Naive B cell (primary cell): ENCODE measurements around the gene DOC2A. TPM values are rescaled to one million over a fixed set of nuclear protein-coding genes. Genes with fewer than 3 reads are reported as not detected.
A peak's percentile ranks its signal among the peaks of the same experiment; 100 is the strongest.
"Not testable (repeated sequence)": the region's sequence is repeated elsewhere in the genome, so short reads cannot be mapped to it uniquely, and the experiment has no call there.

Experiments
- ATAC-seq, 2 donors: fragments of 150-1000 bp; cut with Tn5 transposase; 2 replicates each; pipeline ENCODE4 v1.10.0; 2021; ENCODE audit warnings: low read depth in 2 of 2, mild to moderate bottlenecking in 2 of 2, moderate library complexity in 2 of 2
- DNase-seq: peaks from one replicate; pipeline ENCODE4 v3.0.0; 2022
- H3K27ac Mint-ChIP-seq, 6 donors: one replicate each; pipeline ENCODE4 v1.8.0; 2020 to 2022; ENCODE audit warnings: mild to moderate bottlenecking in 6 of 6, mixed read lengths in 6 of 6, moderate library complexity in 5 of 6, inconsistent platforms in 2 of 6
- H3K27me3 Mint-ChIP-seq, 3 donors: one replicate each; pipeline ENCODE4 v1.8.0; 2021 to 2022; ENCODE audit warnings: mixed read lengths in 3 of 3, mild to moderate bottlenecking in 1 of 3
- H3K36me3 Mint-ChIP-seq, 2 donors: one replicate each; pipeline ENCODE4 v1.8.0; 2020 to 2022; ENCODE audit warnings: mixed read lengths in 2 of 2, inconsistent platforms in 1 of 2, mild to moderate bottlenecking in 1 of 2
- H3K4me1 Mint-ChIP-seq, 3 donors: one replicate each; pipeline ENCODE4 v1.8.0; 2020 to 2022; ENCODE audit warnings: mixed read lengths in 3 of 3, inconsistent platforms in 1 of 3, mild to moderate bottlenecking in 1 of 3, moderate library complexity in 1 of 3
- H3K4me3 Mint-ChIP-seq, 8 donors: one replicate each; pipeline ENCODE4 v1.8.0; 2020 to 2022; ENCODE audit warnings: mild to moderate bottlenecking in 8 of 8, mixed read lengths in 8 of 8, moderate library complexity in 8 of 8, inconsistent platforms in 2 of 8
- H3K9me3 Mint-ChIP-seq, 7 donors: one replicate each; pipeline ENCODE4 v1.8.0; 2020 to 2022; ENCODE audit warnings: mixed read lengths in 7 of 7, mild to moderate bottlenecking in 5 of 7, inconsistent platforms in 2 of 7, moderate library complexity in 1 of 7
- polyA plus RNA-seq, 6 donors: library from polyadenylated mRNA; unstranded; fragments of 300-500 nt; fragmentation: Illumina TruSeq; gene quantifications; one replicate each; pipeline ENCODE4 v1.2.3, GENCODE V29; 2021; ENCODE audit warnings: low read depth in 6 of 6

DOC2A gene
- polyA plus RNA-seq: not detected

GRCh38 chr16:30010844-30011713 lies at the start of gene DOC2A:
DOC2A (minus strand) TSS chr16:30011027; CDS start chr16:30010222, 805 bp downstream.
- peak within 1 kb of the TSS; percentile 64 to 89 (median 82) for H3K4me3 Mint-ChIP-seq
- H3K27me3 Mint-ChIP-seq: peaks cover 8 to 35% (median 28%) of the 10 kb centered on the region in 3 donors
- no peaks in the 10 kb centered on the region for H3K36me3 Mint-ChIP-seq
- no peak for DNase-seq
- no peaks in the 10 kb centered on the region for H3K9me3 Mint-ChIP-seq
- peaks cover 13 to 17% (median 17%) of the 10 kb centered on the region in 3 donors for H3K4me1 Mint-ChIP-seq
- H3K27ac Mint-ChIP-seq: peak within 1 kb of the TSS in 1 of 6 donors; percentile 89
- peak; percentile 59 to 64 for ATAC-seq

- peaks cover 5 to 17% (median 13%) of the 10 kb centered on the region in 3 donors for H3K4me1 Mint-ChIP-seq
- H3K9me3 Mint-ChIP-seq: no peaks in the 10 kb centered on the region
- no peak overlapping the region for H3K27ac Mint-ChIP-seq
- ATAC-seq: no peak
- H3K4me3 Mint-ChIP-seq: no peak overlapping the region
- H3K27me3 Mint-ChIP-seq: no peaks in the 10 kb centered on the region
- no peaks in the 10 kb centered on the region for H3K36me3 Mint-ChIP-seq
- no peak for DNase-seq
Observed at GRCh38 chr16:30060346-30060745, 49.5 kb upstream of the DOC2A start.

GRCh38 chr16:30054959-30055553 lies 44.2 kb upstream of the DOC2A start:
- Mint-ChIP-seq H3K4me1 (peaks cover 10 to 23% (median 10%) of the 10 kb centered on the region in 3 donors), H3K9me3 (no peaks in the 10 kb centered on the region), H3K27me3 (no peaks in the 10 kb centered on the region), H3K27ac (peak overlapping the region in 1 of 6 donors; percentile 32), H3K4me3 (peak overlapping the region in 5 of 8 donors; percentile 15 to 77 (median 52)), H3K36me3 (no peaks in the 10 kb centered on the region)
- peak; percentile 31 to 50 for ATAC-seq
- DNase-seq: no peak

GRCh38 chr16:30054451-30054850 lies 43.6 kb upstream of the DOC2A start:
- peak overlapping the region in 2 of 6 donors; percentile 49 to 76 for H3K27ac Mint-ChIP-seq
- no peaks in the 10 kb centered on the region for H3K9me3 Mint-ChIP-seq
- peaks cover 10 to 23% (median 10%) of the 10 kb centered on the region in 3 donors for H3K4me1 Mint-ChIP-seq

GRCh38 chr16:30053376-30054015 lies 42.7 kb upstream of the DOC2A start:
- peak; percentile 14 to 17 for ATAC-seq
- H3K27me3 Mint-ChIP-seq: no peaks in the 10 kb centered on the region
- DNase-seq: no peak
- H3K4me3 Mint-ChIP-seq: peak overlapping the region; percentile 68 to 93 (median 88)
- peak overlapping the region in 4 of 6 donors; percentile 57 to 91 (median 79) for H3K27ac Mint-ChIP-seq
- H3K4me1 Mint-ChIP-seq: peaks cover 10 to 23% (median 10%) of the 10 kb centered on the region in 3 donors
- H3K36me3 Mint-ChIP-seq: no peaks in the 10 kb centered on the region
- no peaks in the 10 kb centered on the region for H3K9me3 Mint-ChIP-seq

More at GRCh38 chr16:30054451-30054850, 43.6 kb upstream of the DOC2A start:
- Mint-ChIP-seq H3K36me3 (no peaks in the 10 kb centered on the region), H3K4me3 (peak overlapping the region in 7 of 8 donors; percentile 51 to 93 (median 68)), H3K27me3 (no peaks in the 10 kb centered on the region)
- DNase-seq (no peak), ATAC-seq (no peak)

GRCh38 chr16:30052671-30053372 lies 42.0 kb upstream of the DOC2A start:
- Mint-ChIP-seq H3K9me3 (no peaks in the 10 kb centered on the region), H3K4me3 (peak overlapping the region; percentile 85 to 94 (median 89)), H3K27ac (peak overlapping the region in 5 of 6 donors; percentile 42 to 90 (median 83)), H3K36me3 (no peaks in the 10 kb centered on the region), H3K4me1 (peaks cover 10 to 23% (median 10%) of the 10 kb centered on the region in 3 donors), H3K27me3 (no peaks in the 10 kb centered on the region)
- DNase-seq (peak; percentile 81), ATAC-seq (peak; percentile 76 to 88)

GRCh38 chr16:30051518-30051917 lies 40.7 kb upstream of the DOC2A start:
- Mint-ChIP-seq H3K9me3 (no peaks in the 10 kb centered on the region), H3K4me1 (peaks cover 10 to 23% (median 10%) of the 10 kb centered on the region in 3 donors), H3K27ac (peak overlapping the region in 3 of 6 donors; percentile 22 to 82 (median 50)), H3K27me3 (no peaks in the 10 kb centered on the region), H3K4me3 (peak overlapping the region in 7 of 8 donors; percentile 9 to 79 (median 61)), H3K36me3 (no peaks in the 10 kb centered on the region)
- DNase-seq: no peak
- ATAC-seq: no peak

GRCh38 chr16:30049871-30050270 lies 39.0 kb upstream of the DOC2A start:
- no peak overlapping the region for H3K27ac Mint-ChIP-seq
- ATAC-seq (no peak), DNase-seq (no peak)
- H3K4me3 Mint-ChIP-seq: no peak overlapping the region
- peaks cover 0 to 9% (median 3%) of the 10 kb centered on the region in 3 donors for H3K27me3 Mint-ChIP-seq
- no peaks in the 10 kb centered on the region for H3K9me3 Mint-ChIP-seq
- H3K36me3 Mint-ChIP-seq: no peaks in the 10 kb centered on the region
- H3K4me1 Mint-ChIP-seq: peaks cover 10 to 19% (median 15%) of the 10 kb centered on the region in 3 donors

GRCh38 chr16:30046588-30046987 lies 35.8 kb upstream of the DOC2A start:
- ATAC-seq: no peak

GRCh38 chr16:30046178-30046577 lies 35.4 kb upstream of the DOC2A start:
- Mint-ChIP-seq H3K9me3 (no peaks in the 10 kb centered on the region), H3K4me3 (no peak overlapping the region), H3K27ac (no peak overlapping the region), H3K4me1 (peaks cover 0 to 5% (median 0%) of the 10 kb centered on the region in 3 donors), H3K36me3 (no peaks in the 10 kb centered on the region), H3K27me3 (peaks cover 0 to 12% (median 3%) of the 10 kb centered on the region in 3 donors)
- ATAC-seq (no peak), DNase-seq (no peak)

More at GRCh38 chr16:30046588-30046987, 35.8 kb upstream of the DOC2A start:
- Mint-ChIP-seq H3K4me3 (no peak overlapping the region), H3K4me1 (peaks cover 0 to 5% (median 2%) of the 10 kb centered on the region in 3 donors), H3K27me3 (peaks cover 0 to 12% (median 3%) of the 10 kb centered on the region in 3 donors), H3K27ac (no peak overlapping the region), H3K9me3 (no peaks in the 10 kb centered on the region), H3K36me3 (no peaks in the 10 kb centered on the region)
- DNase-seq: no peak

GRCh38 chr16:30041841-30042240 lies 31.0 kb upstream of the DOC2A start:
- DNase-seq (no peak), ATAC-seq (no peak)
- Mint-ChIP-seq H3K27ac (no peak overlapping the region), H3K27me3 (peaks cover 0 to 12% (median 3%) of the 10 kb centered on the region in 3 donors), H3K36me3 (no peaks in the 10 kb centered on the region), H3K4me3 (peak overlapping the region in 1 of 8 donors; percentile 53), H3K4me1 (peaks cover 6 to 9% (median 6%) of the 10 kb centered on the region in 3 donors), H3K9me3 (no peaks in the 10 kb centered on the region)

GRCh38 chr16:30040690-30041089 lies 29.9 kb upstream of the DOC2A start:
- H3K27ac Mint-ChIP-seq, H3K4me1 Mint-ChIP-seq: not testable (repeated sequence)

More at GRCh38 chr16:30040690-30041089, 29.9 kb upstream of the DOC2A start:
- peaks cover 2 to 12% (median 3%) of the 10 kb centered on the region in 3 donors for H3K27me3 Mint-ChIP-seq
- peak overlapping the region in 2 of 8 donors; percentile 0 to 35 for H3K4me3 Mint-ChIP-seq
- H3K9me3 Mint-ChIP-seq, H3K36me3 Mint-ChIP-seq, DNase-seq, ATAC-seq: not testable (repeated sequence)
